Stimulated activated CD8-positive, alpha-beta memory T cell treated with anti-CD3 and anti-CD28 coated beads, Interleukin-4, amount 100 ng/mL, for 4 hours (primary cell): Measurements from ENCODE around the gene CHRM2.

Experiments used
- DNase-seq, 2 donors: peaks; one replicate each; pipeline ENCODE4 v3.0.0-alpha.2; 2020; ENCODE audit warnings: low read depth in 2 of 2, low spot score in 1 of 2

CHRM2 gene

DNA sequence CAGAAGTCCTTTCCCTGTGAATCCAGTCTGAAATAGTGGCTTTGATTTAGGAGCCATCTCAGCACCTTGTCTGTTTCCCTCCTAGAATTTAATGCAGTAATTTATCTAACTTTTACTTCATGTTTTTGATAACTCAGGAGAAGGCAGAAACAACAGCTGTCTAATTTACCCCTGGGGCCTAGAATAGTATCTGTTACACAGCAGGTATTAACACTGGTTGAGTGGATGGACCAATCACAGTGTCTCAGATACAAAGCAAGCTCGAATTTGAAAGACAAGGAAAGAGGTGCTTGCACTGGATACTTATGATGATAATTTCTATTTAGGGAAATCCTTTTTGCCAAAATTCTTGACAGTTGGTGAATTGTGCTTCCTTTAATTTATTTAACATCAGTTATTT is 23.4 kb downstream of the CHRM2 start:
- DNase-seq = no peak

DNA sequence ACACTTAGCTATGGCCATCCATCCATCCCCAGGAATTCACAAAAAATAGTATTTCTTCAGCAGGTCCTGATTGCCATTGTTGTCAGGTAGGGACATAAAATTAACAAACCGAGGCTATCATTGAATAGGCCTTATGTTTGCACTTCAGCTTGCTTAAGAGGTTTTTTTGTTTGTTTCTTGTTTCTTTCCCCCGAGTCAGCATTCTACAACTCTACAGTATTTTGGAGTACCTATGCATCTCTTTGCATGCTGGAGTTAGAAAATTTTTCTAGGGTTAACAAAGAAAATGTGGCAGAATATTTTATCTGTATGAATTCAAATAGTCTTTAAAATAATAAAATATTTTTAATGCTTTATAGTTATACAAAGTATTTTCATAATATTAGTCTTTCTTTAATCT is 26.3 kb downstream of the CHRM2 start:
- DNase-seq = no peak

DNA sequence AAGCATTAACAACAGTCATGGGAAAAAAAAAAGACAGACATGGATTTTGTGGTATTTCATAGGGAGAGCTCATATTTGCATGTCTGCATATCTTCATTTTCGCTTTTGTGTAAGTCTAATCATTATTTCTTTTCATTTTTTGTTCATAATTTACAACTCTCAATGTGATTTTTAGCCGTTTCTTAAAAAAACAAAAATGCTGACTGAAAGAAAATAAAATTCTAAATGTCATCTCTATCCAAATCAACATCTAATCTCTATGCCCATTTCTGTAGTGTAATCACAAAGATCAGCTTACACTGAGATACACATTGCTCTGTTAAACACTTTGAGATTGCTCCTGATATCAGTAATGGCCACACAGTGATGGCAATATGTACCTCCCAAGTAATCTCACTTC is 29.2 kb downstream of the CHRM2 start:
- no peak for DNase-seq

DNA sequence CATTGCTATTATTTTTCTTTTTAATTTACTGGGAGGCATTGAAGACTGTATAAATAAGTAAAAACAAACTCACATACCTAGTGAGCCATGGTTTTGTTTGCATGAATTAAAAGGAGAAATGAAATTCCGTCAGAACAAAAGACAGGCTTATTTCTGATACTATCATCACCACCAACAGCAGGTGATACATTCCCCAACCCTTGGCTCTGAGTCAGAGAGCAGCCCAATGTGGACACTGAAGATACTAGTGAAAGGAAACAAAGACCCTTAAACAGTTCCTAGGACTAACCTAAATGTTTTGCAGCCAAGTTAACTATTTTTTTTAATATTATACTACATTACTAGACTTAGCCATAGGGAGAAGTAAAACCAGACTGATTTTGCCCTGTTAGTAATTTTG is 31.6 kb downstream of the CHRM2 start:
- DNase-seq = no peak

DNA sequence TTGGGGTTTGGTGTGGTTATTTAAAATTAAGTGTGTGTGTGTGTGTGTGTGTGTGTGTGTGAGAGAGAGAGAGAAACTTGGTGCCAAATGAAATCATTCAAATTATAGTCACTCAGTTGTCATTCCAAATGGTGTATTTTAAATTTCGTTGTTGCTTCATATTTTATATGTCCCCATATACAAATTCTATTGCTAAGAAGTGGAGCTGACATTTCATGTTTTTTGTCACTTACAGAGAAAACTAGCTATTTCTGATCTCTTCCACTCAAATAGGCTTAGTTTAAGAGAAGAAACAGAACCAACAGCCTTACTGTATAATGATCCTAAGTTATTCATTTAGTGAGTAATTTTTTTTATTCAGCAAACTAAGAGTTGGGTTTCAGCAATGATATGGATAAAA is 42.3 kb downstream of the CHRM2 start:
- no peak for DNase-seq

DNA sequence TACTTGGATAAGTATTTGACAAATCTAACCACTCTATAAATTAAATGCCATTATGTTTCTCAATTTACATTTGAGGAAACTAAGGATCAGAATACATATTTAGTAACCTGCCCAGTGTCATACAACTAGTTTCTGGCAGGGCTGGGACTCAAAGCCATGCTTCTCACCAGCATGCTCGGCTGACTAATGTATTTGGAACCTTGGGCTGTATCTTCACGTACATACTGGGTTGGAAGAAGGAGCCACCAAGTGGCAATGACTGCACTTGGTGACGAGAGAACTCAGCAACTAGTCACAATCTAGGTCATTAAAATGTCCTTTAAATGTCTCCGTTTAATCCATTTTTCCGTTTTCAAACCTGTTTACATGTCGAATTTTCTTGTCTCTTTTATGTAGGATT is 42.9 kb downstream of the CHRM2 start:
- DNase-seq = no peak

DNA sequence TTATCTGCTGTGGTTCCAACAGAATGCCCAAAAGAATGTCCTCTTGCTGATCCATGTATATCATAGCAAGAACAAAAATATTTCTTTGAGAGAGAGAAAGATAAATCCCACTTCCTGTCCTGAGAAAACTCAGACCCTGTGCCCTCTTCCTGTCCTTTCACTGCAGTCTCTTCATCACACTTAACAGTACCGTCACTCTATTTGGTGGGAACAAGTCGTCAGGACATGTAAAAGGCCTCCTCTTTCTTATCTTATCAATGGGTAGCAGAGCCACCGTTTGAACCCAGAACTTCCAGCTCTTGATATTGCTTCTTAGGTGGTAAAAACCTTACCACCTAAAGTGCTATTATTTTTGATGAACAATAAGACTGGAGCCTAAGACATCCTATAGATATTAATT is 43.9 kb downstream of the CHRM2 start:
- DNase-seq = no peak

DNA sequence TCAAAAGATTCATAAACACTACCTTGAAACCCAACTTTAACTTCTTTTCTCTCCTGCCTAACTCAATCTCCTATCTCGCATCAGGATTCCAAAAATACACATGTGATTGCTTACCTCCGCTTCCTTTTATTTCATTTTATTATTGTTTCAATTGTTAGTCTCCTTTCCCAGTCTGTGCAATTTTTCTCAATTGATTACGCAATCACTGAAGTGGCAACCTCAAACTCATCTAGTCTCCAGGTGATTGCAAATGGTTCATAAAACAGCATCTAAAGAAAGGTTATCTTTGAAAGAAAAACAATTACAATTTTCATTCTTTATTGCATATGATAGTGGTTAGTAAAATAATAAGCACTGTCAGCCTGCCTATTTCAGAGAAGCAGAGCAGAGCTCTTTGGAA is 45.6 kb downstream of the CHRM2 start:
- no peak for DNase-seq

DNA sequence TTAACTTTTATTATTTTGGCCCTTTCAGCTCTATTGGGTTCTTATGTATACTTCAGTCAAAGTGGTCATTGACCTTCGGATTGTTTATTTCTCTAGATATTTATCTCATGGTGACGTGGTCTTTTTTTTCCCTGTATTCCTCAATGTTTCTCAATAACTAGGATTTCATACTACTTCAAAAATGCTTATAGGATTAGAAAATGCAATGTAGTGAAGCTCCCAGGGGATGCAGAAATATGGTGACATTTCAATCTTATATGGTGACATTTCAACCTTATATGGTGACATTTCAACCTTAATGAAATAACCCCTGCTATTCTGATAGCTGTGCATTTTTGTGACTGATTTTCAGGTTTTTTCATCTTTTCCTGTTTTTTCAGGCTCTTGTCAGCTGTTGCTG is 51.4 kb downstream of the CHRM2 start:
- no peak for DNase-seq

DNA sequence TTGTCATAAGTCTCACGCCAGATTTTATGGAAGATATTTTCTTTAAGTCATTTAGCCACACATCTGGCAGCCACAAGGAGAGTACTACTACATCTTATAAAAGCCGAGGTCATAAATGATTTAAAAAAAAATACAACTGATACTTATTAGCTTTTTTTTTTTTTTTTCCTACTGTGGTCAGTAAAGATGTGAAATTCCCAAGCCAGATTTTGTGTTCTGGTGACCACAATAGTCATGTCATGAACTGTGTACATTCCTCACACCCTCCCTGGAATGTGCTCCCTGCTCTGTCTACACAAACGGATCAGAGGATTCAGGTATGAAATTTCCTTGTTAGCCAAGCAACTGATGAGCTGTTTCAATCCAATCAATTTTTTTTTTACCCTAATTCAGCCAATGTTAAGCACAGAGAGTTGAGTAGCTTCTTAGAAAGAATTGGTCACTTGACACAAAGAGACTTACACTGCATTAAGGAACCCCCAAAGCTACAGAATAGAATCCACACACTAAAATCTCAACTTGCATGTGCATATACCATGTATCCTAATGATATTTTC is 54.7 kb downstream of the CHRM2 start:
- DNase-seq = no peak

DNA sequence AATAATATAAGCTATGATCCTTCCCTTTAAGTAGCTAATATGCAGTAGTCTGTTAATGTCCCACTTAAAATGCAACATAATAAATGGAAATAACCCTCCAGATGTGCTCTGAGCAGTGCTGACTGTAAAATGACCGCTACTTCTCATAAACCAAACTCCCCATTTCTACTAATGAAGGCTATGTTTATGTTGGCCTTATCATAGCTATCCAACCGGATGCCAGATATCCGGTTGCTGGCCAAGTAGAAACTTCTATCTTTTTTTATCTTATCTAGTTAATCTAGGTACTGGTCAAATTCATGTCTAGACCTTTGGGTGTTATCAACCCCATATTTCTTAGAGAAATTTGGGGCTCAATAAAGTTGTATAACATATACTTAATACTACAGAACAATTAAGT is 56.6 kb downstream of the CHRM2 start:
- no peak for DNase-seq

DNA sequence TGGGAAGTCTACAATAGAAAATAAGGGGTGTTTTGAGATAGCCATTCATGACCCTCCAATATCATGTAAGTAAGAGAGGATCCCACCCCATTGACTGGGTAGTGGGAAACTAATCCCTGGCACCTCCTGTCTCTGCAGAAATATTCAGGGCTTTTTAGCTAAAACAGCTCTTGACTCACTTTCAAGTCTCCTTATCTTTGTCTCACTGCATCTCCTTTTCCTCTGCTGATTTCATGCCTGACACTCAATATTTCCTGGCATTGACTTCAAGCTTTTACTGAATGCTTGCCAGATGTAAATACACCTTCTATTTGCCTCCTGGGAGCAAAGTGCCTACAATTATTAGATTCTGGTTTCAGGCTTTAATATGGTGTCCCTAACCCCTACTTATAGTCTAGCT is 57.1 kb downstream of the CHRM2 start:
- no peak for DNase-seq

DNA sequence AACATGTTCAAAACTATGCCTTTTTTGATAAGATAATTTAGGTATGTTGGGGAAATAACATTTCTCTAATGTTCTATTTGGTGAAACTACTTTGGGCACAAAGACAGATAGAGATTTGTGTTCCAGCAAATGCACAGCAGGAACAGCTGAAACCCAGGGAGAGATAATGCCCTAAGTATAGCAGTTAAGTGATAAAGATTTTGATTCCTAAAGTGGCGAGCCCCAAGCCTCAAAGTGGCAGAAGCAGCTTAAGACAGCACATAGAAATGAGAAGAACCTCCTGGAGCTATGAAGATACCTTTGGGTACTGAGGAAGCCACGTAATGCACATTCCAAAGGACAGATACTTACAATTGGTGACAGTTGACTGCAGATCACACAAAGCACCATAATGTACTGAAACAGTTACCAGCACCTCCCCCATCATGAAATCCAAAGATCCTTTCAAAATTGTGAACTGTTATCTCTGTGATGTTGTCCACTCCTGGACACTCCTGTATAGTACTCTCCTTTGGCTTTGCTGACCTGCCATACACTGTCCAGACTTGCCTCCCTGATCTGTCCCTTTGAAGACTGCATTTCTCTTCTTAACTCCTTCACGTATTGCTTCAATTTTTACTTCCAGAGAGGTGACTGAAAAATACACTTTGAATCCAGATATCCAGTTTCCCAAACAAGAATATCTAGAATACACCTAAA is 62.9 kb downstream of the CHRM2 start:
- no peak for DNase-seq

DNA sequence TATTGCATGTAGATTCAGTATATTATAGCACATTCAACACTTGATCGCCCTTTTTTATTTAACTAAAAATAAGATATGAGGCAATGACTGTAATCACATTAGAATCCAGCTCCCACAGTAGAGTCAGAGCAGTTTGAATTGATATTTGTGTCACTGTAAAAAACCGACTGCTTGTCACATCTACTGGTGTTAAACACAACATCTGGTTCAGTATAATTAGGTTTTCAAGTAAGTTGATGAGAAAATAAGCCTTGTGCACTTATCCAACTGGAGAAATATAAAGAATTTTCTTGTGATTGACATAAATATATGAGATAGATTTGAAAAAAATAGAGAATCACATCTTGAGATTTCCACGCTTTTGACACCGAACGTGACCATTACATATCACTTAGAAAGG is 69.0 kb downstream of the CHRM2 start:
- no peak for DNase-seq

DNA sequence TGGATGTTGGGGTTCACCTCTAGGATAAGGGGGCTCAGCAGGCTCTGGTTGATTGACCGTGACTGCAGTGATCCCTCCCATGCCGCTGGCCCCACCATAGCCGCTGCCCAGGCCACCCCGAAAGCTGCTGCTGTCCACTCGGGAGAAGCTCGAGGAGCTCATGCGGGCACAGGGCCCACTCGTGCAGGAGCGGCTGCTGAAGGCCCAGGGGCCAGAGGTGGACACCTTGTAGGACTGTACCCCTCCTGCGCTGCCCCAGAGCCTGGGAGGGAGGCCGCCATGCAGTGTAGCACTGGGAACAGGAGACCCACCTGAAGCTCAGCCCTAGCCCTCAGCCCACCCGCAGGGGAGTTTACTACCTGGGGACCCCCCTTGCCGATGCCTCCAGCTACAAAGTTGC is 70.0 kb downstream of the CHRM2 start:
- DNase-seq = no peak

DNA sequence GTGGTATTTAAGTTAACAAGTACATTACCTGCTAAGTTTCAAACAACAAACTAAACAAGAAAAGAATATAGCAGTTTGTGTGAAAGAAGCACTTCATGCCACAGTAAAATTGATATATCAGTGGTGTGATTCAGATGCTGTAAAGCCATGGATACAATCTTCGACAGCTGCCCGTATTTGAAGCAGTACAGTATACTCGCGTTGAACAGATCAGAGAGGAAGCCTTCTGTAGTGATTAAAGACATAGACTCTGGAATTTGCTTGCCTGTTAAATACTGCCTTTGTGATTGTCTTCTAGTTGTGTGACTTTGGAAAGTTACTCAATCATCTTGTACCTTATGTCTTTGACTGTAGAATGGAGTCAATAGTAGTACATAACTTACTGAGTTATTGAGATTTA is 71.7 kb downstream of the CHRM2 start:
- DNase-seq = no peak

DNA sequence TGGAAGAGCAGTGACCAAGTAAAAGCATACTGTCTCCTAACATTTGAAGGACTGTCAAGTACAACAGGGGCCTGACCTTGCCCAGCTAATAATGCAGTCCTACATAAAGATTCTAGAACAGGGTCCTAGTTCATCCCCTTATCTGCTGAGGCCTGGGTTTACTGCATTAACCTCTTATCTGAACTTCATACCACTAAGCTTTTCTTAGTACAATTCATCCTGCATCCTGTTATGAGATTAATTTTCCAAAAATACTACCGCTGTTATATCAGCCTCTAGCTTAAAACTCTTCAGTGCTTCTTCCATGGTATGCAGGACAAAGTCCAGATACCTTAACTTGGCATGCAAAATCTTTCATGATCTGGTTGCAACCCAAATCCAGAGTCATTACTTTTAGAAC is 72.5 kb downstream of the CHRM2 start:
- no peak for DNase-seq

DNA sequence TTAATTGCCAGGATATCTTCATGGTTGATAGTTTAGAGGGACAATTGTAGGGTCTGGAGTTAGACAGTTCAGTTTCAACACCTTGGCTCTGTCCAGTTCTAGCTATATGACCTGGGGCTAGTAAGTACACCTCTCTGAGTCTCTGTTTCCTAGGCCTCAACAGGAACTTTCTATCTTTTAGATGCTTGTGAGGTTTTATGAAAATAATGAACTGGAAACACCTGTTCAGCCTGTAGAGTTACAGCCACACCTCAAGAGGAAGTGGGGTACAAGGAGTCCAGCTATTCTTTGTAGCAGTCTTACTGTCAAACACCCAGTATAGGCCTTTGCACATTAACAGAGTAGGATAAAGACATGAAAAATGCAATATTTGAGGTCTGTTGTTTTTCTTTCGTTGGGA is 73.4 kb downstream of the CHRM2 start:
- DNase-seq = no peak

DNA sequence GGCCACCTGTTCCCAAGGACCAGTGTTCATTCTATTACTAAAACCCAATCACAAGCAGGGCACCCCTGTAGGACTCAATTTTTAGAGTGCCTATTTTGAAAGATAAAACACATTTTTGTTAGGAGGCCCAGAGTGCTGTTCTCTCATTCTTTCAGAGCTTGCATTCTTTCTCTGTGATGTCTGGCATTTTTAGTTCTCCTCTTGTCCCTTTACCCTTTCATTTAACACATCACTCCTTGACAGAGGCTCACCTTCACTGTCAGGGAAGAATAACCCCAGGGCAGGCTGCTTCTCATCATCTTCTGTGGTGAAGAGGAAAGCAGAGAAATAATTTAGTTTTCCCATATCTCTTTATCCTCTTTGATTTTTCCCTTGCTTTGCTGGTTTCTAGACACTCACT is 73.9 kb downstream of the CHRM2 start:
- DNase-seq = no peak

DNA sequence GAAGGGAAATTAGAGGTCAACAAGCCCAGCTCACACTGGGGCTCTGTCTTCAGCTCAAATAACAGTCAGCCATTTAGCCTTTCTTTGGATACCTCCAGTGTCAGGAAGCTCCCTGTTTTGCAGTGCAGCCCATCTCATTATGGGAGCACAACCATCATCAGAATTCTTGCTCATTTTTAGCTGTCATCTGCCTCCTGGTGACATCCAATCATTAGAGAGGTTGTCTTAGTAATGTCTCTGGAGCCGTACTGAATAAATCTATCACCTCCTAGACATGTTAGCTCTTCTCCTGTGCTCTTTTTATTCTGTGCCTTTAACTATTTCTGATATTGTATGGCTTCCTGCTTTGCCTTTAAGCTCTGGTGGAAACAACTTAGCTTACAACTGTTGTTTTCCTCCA is 74.5 kb downstream of the CHRM2 start:
- DNase-seq = no peak

DNA sequence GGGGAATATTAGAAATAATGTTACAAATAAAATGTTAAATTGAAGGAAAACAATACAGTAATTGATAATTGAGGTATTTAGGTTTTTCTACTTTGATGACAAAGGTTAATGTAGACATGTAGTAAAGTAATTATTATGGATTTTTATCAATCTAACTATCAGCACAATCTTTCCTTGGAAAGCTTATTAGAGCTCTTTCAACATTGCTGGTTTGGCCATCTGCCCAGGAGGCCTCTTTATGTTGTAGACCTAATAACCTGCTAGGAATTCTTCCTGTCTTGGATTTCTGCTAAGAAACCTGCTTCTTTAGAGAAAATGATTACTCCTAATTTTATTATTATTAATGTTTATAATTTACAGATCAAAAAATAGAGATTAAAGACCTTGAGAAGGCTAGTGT is 78.9 kb downstream of the CHRM2 start:
- DNase-seq = no peak

DNA sequence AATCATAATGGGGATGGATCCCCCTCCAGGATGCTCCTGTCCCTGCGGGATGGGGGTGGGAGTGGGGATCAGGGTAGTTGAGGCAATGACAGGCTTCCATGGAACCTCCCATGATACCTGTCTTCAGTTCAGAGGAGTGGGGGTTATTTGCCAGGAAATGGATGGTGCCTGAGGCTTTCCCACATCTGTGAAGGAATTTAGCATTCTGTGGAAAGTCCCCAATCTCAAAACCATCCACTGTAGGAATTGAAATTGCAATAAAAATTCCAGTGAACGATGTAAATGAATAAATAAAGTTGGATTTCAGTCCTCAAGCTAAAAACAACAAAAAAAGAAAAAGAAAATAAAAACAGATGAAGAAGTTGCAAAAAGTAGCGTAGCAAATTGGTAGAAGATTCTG is 81.9 kb downstream of the CHRM2 start:
- no peak for DNase-seq

DNA sequence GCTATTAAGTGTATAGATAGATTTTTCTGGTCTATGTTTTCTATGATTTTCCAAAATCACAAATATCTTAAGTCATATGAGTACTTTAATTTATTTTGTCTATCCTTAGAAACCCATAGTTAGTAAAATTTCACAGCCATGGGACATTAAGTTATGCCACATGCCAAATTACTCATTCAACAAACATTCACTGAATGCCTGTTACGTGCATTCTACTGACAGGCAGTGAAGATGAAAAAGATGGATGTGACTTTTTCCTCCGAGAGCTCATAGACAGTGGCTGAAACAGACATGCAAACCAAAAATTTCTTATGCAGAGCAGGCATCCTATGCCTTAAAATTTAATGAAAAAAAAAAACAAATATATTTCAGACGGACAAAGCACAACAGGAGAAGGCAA is 84.9 kb downstream of the CHRM2 start:
- no peak for DNase-seq

DNA sequence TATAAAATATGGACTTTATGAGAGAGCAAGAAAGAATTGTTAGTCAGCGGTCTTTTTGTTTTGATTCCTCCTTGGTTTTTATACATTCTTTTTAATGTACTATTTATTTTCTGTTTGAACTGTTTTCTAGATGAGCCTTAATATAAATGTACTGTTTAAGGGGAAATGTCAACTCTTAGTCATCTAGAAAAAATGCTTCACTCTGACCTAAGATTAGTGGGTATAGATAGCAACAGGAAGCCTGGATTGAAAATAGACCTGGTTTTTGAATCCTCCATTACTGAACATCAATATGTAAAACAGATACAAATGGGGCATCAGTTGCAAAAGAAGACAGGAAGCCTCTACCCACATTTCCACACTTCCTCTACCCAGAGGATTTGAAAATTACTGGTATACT is 87.8 kb downstream of the CHRM2 start:
- no peak for DNase-seq
